Measurements from ENCODE around the gene ZMYND8. TPM values are rescaled to one million over a fixed set of nuclear protein-coding genes. Genes with fewer than 3 reads are reported as not detected.

Gene ZMYND8
- total and polyA plus RNA-seq, 10 of the 15 experiments (the other 5 are each of a cell fraction or from before 2014, with no cell fraction given), result 12.9 to 54.8 (median 23.1) TPM

DNA sequence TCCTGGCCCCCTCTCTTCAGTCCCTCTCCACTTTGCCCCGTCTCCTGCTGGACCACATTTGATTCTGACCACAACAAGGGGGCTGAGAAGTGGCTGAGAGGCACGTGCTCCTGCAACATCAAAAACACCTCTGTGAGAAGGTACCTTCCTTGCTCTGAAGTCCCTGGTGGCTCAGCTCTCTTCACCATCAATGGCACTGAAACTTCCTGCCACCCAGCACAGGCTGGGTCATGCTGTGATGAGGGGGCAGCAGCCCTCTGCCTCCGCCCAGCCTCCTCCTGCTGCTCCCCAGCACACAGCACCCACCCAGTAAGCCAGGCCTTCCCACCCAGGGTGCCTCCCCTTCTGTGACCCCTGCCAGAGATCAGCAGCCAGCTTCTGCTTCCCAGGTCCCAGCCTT, 10.3 kb downstream of the ZMYND8 start (continued):
- no peak for TF ChIP-seq GATAD2B (conservative IDR thresholded peaks at IDR 0.05; ENCODE audit: low read depth)
- 0 out of 2 replicates have a peak, but pooled peaks have one; percentile 19 for TF ChIP-seq POLR2A (IDR thresholded peaks at IDR 0.05; ENCODE audit: low read depth, low read length)
- TF ChIP-seq BHLHE40 (IDR thresholded peaks at IDR 0.05; ENCODE audit: borderline replicate concordance in 1 of 2, low read depth in 2 of 2, low read length in 1 of 2), result peak; percentile 81 to 89
- TF ChIP-seq FOXM1 (IDR thresholded peaks at IDR 0.05; ENCODE audit: low read depth, low read length), result no peak
- TF ChIP-seq, protein P1, sequence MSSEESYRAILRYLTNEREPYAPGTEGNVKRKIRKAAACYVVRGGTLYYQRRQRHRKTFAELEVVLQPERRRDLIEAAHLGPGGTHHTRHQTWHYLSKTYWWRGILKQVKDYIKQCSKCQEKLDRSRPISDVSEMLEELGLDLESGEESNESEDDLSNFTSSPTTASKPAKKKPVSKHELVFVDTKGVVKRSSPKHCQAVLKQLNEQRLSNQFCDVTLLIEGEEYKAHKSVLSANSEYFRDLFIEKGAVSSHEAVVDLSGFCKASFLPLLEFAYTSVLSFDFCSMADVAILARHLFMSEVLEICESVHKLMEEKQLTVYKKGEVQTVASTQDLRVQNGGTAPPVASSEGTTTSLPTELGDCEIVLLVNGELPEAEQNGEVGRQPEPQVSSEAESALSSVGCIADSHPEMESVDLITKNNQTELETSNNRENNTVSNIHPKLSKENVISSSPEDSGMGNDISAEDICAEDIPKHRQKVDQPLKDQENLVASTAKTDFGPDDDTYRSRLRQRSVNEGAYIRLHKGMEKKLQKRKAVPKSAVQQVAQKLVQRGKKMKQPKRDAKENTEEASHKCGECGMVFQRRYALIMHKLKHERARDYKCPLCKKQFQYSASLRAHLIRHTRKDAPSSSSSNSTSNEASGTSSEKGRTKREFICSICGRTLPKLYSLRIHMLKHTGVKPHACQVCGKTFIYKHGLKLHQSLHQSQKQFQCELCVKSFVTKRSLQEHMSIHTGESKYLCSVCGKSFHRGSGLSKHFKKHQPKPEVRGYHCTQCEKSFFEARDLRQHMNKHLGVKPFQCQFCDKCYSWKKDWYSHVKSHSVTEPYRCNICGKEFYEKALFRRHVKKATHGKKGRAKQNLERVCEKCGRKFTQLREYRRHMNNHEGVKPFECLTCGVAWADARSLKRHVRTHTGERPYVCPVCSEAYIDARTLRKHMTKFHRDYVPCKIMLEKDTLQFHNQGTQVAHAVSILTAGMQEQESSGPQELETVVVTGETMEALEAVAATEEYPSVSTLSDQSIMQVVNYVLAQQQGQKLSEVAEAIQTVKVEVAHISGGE (CRISPR knock-in tag; IDR thresholded peaks at IDR 0.05), result no peak
- peak; percentile 42; the same call in 1 of the 2 replicates for TF ChIP-seq RUNX3 (IDR thresholded peaks at IDR 0.05; ENCODE audit: low read length)
- TF ChIP-seq SP1 (IDR thresholded peaks at IDR 0.05; ENCODE audit: low read depth, low read length), result no peak
- no peak for TF ChIP-seq TCF12 (IDR thresholded peaks at IDR 0.05; ENCODE audit: low read depth, low read length)

DNA sequence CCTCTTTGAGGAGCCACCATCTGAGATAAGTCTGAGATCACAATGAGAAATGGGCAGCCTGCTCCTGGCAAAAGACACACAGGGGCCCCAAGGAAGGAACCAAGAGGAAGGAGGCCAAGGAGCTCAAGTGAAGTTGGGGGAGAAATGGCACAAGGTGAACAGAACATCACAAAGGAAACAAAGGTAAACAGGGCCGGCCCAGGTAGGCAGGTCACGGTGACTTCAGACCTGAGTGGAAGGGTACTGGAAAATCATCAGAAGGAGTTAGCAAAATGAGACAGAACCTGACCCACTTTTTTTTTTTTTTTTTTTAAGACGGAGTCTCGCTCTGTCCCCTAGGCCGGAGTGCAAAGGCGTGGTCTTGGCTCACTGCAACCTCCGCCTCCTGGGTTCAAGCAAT, 11.3 kb downstream of the ZMYND8 start:
- CTCF ChIA-PET, result interaction anchor here (1.2 to 3.9 kb wide), 2 partner anchors 11 to 72 kb away, joined by 3 to 23 read pairs; partner anchors contain the start of gene ZMYND8
- Histone ChIP-seq H4K20me1 (ENCODE audit: control insufficient read depth, insufficient read depth) (no peaks in the 10 kb centered on the region; the same call in 1 of the 2 replicates), H3K9ac (ENCODE audit: control insufficient read depth, insufficient read depth, low read length) (no peak overlapping the region), H3K9me3 (replicated peaks; ENCODE audit: control insufficient read depth, insufficient read depth, low read length) (no peaks in the 10 kb centered on the region), H3K4me3 (no peak overlapping the region), H3K4me1 (ENCODE audit: control insufficient read depth, insufficient read depth, low read length) (peaks cover 30% of the 10 kb centered on the region), H3K27ac (ENCODE audit: control insufficient read depth, insufficient read depth) (no peak overlapping the region), H3K4me2 (ENCODE audit: control insufficient read depth, insufficient read depth) (no peak overlapping the region), H2AFZ (ENCODE audit: control insufficient read depth, low read depth, low read length) (no peak overlapping the region), H3K36me3 (ENCODE audit: control insufficient read depth in 2 of 2, insufficient read depth in 2 of 2, low read length in 1 of 2) (peaks cover 12 to 40% of the 10 kb centered on the region in 2 experiments), H3K79me2 (ENCODE audit: control insufficient read depth, insufficient read depth, low read length) (peaks cover 87% of the 10 kb centered on the region), H3K27me3 (replicated peaks in 1 of 2; ENCODE audit: control insufficient read depth in 2 of 2, insufficient read depth in 2 of 2, low read length in 1 of 2) (no peaks in the 10 kb centered on the region)
- ATAC-seq (no peak), DNase-seq (ENCODE audit: low read depth, low spot score) (no peak), FAIRE-seq (no peak)
- POLR2A ChIA-PET, result interaction anchor here (5.7 kb wide), 1 partner anchor 12 kb away, joined by 50 read pairs; the partner anchor contains the start of gene ZMYND8
- RAD21 ChIA-PET (ENCODE audit: unreplicated experiment), result interaction anchor here (1.5 to 2.1 kb wide), 2 partner anchors 39 to 71 kb away, joined by 4 to 7 read pairs; no protein-coding TSS in a partner anchor
- intact Hi-C loops (cut with micrococcal nuclease; ENCODE audit: unreplicated experiment), result no loop called here
- SMC1A ChIA-PET (ENCODE audit: uncharacterized antibody, unreplicated experiment), result interaction anchor here (0.7 to 5.8 kb wide), 3 partner anchors 38 to 198 kb away, joined by 3 to 51 read pairs (median 3); no protein-coding TSS in a partner anchor
- WGBS (ENCODE audit: insufficient coverage, insufficient replicate concordance, low lambda C conversion rate, missing lambda C conversion rate), result 99% methylated on average over 5 of the region's 7 CpGs
- in situ Hi-C loops (cut with MboI), result no loop called here
- BruUV-seq (replicated peaks), result no TSS peak
- TF ChIP-seq NR2C1 (IDR thresholded peaks at IDR 0.05) (no peak), STAT1 (conservative IDR thresholded peaks at IDR 0.05) (no peak), PAX8 (IDR thresholded peaks at IDR 0.05) (no peak), MEF2A (IDR thresholded peaks at IDR 0.05; ENCODE audit: insufficient read depth, low read depth, low read length) (no peak), CBX3 (IDR thresholded peaks at IDR 0.05; ENCODE audit: borderline replicate concordance, low read depth) (no peak), ZNF274 (IDR thresholded peaks at IDR 0.05; ENCODE audit: insufficient read depth, insufficient read length) (no peak), MEF2B (IDR thresholded peaks at IDR 0.05; ENCODE audit: partially characterized antibody, poor library complexity, severe bottlenecking) (no peak), ZNF207 (IDR thresholded peaks at IDR 0.05; ENCODE audit: borderline replicate concordance) (no peak)
- TF ChIP-seq, protein P2, sequence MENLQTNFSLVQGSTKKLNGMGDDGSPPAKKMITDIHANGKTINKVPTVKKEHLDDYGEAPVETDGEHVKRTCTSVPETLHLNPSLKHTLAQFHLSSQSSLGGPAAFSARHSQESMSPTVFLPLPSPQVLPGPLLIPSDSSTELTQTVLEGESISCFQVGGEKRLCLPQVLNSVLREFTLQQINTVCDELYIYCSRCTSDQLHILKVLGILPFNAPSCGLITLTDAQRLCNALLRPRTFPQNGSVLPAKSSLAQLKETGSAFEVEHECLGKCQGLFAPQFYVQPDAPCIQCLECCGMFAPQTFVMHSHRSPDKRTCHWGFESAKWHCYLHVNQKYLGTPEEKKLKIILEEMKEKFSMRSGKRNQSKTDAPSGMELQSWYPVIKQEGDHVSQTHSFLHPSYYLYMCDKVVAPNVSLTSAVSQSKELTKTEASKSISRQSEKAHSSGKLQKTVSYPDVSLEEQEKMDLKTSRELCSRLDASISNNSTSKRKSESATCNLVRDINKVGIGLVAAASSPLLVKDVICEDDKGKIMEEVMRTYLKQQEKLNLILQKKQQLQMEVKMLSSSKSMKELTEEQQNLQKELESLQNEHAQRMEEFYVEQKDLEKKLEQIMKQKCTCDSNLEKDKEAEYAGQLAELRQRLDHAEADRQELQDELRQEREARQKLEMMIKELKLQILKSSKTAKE (IDR thresholded peaks at IDR 0.05; ENCODE audit: low read depth, poor library complexity, severe bottlenecking), result no peak
- TF ChIP-seq, protein P3, sequence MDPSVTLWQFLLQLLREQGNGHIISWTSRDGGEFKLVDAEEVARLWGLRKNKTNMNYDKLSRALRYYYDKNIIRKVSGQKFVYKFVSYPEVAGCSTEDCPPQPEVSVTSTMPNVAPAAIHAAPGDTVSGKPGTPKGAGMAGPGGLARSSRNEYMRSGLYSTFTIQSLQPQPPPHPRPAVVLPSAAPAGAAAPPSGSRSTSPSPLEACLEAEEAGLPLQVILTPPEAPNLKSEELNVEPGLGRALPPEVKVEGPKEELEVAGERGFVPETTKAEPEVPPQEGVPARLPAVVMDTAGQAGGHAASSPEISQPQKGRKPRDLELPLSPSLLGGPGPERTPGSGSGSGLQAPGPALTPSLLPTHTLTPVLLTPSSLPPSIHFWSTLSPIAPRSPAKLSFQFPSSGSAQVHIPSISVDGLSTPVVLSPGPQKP (IDR thresholded peaks at IDR 0.05; ENCODE audit: low read depth, low read length), result no peak

Data from GM12878 (cell line).